ENCODE data around the gene RNF121. TPM values are rescaled to one million over a fixed set of nuclear protein-coding genes. Genes with fewer than 3 reads are reported as not detected.

The RNF121 gene
- total and polyA plus RNA-seq, 2 of the 13 experiments (the other 11 are each of a cell fraction or from before 2014, with no cell fraction given) = 28.6 to 44.3 TPM

DNA sequence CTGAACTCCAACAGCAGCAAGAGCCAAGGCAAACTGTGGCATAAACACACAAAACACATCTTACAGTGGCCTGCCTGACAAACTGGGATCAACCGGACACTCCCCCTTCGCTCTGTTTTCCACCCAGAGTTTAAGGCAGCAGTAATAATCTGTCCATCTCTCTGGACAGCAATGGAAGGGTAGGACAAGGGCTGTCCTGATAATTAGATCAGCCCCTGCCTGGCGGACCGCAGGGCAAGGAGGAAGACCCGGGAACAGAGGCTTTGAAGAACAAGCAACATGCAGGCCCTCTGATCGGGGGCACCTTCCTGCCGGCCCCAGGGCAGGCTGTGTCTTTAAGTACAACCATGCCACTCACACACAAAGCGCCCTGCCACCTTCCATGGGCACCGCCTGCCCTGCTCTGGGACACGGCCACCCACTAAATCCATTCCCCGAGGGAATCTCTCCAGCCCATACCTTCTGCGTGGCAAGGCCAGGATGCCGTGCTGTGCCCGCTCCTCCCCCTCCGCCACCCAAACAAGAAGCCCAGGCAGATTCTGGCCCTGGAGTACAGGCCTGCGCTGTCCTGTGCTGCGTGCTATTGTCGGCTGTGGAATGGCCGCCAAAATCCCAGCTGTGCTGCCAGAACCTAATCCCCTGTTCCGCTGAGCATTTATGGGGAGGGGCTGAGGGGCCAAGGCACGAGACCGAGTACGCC, 112.7 kb downstream of the RNF121 start (continued):
- TF ChIP-seq, protein P1, sequence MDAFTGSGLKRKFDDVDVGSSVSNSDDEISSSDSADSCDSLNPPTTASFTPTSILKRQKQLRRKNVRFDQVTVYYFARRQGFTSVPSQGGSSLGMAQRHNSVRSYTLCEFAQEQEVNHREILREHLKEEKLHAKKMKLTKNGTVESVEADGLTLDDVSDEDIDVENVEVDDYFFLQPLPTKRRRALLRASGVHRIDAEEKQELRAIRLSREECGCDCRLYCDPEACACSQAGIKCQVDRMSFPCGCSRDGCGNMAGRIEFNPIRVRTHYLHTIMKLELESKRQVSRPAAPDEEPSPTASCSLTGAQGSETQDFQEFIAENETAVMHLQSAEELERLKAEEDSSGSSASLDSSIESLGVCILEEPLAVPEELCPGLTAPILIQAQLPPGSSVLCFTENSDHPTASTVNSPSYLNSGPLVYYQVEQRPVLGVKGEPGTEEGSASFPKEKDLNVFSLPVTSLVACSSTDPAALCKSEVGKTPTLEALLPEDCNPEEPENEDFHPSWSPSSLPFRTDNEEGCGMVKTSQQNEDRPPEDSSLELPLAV (CRISPR knock-in tag; conservative IDR thresholded peaks at IDR 0.05; ENCODE audit: low read depth) = no peak
- TF ChIP-seq ELF3 (CRISPR knock-in tag; IDR thresholded peaks at IDR 0.05) (0 out of 2 replicates have a peak, but pooled peaks have one; percentile 9), NCOR1 (IDR thresholded peaks at IDR 0.05; ENCODE audit: borderline replicate concordance, low read length) (no peak), ZNF44 (CRISPR knock-in tag; IDR thresholded peaks at IDR 0.05) (no peak), GFI1 (CRISPR knock-in tag; IDR thresholded peaks at IDR 0.05; ENCODE audit: borderline replicate concordance) (no peak), YY1 (IDR thresholded peaks at IDR 0.05; ENCODE audit: insufficient read depth, insufficient replicate concordance, low read depth, low read length) (peak; percentile 56), ZBTB38 (CRISPR knock-in tag; IDR thresholded peaks at IDR 0.05) (peak; percentile 15; the same call in 1 of the 2 replicates), RBFOX2 (IDR thresholded peaks at IDR 0.05; ENCODE audit: low read depth, low read length) (peak; percentile 46), PHF8 (CRISPR knock-in tag; IDR thresholded peaks at IDR 0.05) (peak; percentile 38), KLF16 (CRISPR knock-in tag; IDR thresholded peaks at IDR 0.05) (peak in 1 of 2 experiments; percentile 24; a peak in 1 of 4 replicates), BRD4 (CRISPR knock-in tag; IDR thresholded peaks at IDR 0.05) (peak; percentile 67; the same call in 1 of the 2 replicates), KDM2A (CRISPR knock-in tag; IDR thresholded peaks at IDR 0.05; ENCODE audit: borderline replicate concordance, low read depth) (0 out of 2 replicates have a peak, but pooled peaks have one; percentile 27), HIVEP1 (CRISPR knock-in tag; IDR thresholded peaks at IDR 0.05) (0 out of 2 replicates have a peak, but pooled peaks have one; percentile 34), MYNN (CRISPR knock-in tag; IDR thresholded peaks at IDR 0.05; ENCODE audit: low read depth) (0 out of 2 replicates have a peak, but pooled peaks have one; percentile 16)
- TF ChIP-seq, protein P2, sequence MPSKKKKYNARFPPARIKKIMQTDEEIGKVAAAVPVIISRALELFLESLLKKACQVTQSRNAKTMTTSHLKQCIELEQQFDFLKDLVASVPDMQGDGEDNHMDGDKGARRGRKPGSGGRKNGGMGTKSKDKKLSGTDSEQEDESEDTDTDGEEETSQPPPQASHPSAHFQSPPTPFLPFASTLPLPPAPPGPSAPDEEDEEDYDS (CRISPR knock-in tag; IDR thresholded peaks at IDR 0.05) = 0 out of 2 replicates have a peak, but pooled peaks have one; percentile 17
- TF ChIP-seq, protein P3, sequence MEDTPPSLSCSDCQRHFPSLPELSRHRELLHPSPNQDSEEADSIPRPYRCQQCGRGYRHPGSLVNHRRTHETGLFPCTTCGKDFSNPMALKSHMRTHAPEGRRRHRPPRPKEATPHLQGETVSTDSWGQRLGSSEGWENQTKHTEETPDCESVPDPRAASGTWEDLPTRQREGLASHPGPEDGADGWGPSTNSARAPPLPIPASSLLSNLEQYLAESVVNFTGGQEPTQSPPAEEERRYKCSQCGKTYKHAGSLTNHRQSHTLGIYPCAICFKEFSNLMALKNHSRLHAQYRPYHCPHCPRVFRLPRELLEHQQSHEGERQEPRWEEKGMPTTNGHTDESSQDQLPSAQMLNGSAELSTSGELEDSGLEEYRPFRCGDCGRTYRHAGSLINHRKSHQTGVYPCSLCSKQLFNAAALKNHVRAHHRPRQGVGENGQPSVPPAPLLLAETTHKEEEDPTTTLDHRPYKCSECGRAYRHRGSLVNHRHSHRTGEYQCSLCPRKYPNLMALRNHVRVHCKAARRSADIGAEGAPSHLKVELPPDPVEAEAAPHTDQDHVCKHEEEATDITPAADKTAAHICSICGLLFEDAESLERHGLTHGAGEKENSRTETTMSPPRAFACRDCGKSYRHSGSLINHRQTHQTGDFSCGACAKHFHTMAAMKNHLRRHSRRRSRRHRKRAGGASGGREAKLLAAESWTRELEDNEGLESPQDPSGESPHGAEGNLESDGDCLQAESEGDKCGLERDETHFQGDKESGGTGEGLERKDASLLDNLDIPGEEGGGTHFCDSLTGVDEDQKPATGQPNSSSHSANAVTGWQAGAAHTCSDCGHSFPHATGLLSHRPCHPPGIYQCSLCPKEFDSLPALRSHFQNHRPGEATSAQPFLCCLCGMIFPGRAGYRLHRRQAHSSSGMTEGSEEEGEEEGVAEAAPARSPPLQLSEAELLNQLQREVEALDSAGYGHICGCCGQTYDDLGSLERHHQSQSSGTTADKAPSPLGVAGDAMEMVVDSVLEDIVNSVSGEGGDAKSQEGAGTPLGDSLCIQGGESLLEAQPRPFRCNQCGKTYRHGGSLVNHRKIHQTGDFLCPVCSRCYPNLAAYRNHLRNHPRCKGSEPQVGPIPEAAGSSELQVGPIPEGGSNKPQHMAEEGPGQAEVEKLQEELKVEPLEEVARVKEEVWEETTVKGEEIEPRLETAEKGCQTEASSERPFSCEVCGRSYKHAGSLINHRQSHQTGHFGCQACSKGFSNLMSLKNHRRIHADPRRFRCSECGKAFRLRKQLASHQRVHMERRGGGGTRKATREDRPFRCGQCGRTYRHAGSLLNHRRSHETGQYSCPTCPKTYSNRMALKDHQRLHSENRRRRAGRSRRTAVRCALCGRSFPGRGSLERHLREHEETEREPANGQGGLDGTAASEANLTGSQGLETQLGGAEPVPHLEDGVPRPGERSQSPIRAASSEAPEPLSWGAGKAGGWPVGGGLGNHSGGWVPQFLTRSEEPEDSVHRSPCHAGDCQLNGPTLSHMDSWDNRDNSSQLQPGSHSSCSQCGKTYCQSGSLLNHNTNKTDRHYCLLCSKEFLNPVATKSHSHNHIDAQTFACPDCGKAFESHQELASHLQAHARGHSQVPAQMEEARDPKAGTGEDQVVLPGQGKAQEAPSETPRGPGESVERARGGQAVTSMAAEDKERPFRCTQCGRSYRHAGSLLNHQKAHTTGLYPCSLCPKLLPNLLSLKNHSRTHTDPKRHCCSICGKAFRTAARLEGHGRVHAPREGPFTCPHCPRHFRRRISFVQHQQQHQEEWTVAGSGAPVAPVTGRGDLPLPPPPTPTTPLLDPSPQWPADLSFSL (CRISPR knock-in tag; IDR thresholded peaks at IDR 0.05) = 0 out of 2 replicates have a peak, but pooled peaks have one; percentile 14
- TF ChIP-seq, protein P4, sequence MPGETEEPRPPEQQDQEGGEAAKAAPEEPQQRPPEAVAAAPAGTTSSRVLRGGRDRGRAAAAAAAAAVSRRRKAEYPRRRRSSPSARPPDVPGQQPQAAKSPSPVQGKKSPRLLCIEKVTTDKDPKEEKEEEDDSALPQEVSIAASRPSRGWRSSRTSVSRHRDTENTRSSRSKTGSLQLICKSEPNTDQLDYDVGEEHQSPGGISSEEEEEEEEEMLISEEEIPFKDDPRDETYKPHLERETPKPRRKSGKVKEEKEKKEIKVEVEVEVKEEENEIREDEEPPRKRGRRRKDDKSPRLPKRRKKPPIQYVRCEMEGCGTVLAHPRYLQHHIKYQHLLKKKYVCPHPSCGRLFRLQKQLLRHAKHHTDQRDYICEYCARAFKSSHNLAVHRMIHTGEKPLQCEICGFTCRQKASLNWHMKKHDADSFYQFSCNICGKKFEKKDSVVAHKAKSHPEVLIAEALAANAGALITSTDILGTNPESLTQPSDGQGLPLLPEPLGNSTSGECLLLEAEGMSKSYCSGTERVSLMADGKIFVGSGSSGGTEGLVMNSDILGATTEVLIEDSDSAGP (CRISPR knock-in tag; IDR thresholded peaks at IDR 0.05; ENCODE audit: borderline replicate concordance) = peak; percentile 96

Measured in HepG2 (cell line).